ENCODE data around the gene ESPL1. TPM values are rescaled to one million over a fixed set of nuclear protein-coding genes. Genes with fewer than 3 reads are reported as not detected.

ESPL1 gene
- total RNA-seq, 1 experiment from 2014 or later, result 31.1 TPM

DNA sequence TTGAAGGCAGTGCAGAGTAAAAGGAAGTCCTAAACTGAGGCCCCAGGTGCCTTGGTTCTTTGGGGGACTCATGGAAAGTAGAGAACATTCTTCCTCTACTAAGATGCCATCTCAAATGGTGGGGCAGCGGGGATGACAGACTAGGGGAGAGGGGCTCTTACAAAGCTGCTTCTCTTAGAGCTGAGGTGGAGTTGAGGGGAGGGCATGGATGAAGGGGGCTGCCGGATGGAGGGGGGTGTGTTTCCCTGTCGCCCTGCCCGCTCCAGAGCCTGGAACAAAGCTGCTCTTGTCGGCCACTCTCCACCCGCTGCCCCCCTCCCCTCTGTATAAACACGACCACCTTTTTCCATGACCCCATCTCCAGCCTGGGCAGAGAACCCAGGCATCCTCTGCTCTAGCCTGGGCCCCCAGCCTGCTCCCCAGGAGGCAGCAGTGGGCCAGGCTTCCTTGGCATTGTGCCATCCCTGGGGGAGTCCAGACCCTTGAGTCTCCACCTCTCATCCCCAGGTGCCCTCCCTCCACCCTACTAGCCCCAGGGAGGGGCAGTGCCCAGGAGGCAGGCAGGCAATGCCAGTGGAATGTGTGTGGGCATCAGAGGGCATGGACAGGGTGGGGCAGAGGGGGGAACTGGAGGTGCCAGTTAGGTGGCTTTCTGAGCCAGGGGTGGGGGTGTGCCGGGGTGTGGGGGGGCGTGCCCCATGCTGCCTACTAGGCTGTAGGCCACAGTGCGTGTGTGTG is 37.8 kb upstream of the ESPL1 start:
- DNase-seq, result peak; percentile 84
- peak overlapping the region; percentile 74 for H3K4me3 Mint-ChIP-seq (ENCODE audit: low read depth, unreplicated experiment)
- peaks cover 46% of the 10 kb centered on the region for H3K36me3 Mint-ChIP-seq (ENCODE audit: insufficient read depth, unreplicated experiment)
- no TSS peak for BruUV-seq (replicated peaks)
- TF ChIP-seq, protein P1, sequence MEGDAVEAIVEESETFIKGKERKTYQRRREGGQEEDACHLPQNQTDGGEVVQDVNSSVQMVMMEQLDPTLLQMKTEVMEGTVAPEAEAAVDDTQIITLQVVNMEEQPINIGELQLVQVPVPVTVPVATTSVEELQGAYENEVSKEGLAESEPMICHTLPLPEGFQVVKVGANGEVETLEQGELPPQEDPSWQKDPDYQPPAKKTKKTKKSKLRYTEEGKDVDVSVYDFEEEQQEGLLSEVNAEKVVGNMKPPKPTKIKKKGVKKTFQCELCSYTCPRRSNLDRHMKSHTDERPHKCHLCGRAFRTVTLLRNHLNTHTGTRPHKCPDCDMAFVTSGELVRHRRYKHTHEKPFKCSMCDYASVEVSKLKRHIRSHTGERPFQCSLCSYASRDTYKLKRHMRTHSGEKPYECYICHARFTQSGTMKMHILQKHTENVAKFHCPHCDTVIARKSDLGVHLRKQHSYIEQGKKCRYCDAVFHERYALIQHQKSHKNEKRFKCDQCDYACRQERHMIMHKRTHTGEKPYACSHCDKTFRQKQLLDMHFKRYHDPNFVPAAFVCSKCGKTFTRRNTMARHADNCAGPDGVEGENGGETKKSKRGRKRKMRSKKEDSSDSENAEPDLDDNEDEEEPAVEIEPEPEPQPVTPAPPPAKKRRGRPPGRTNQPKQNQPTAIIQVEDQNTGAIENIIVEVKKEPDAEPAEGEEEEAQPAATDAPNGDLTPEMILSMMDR (IDR thresholded peaks at IDR 0.05; ENCODE audit: unreplicated experiment), result no peak
- H3K27ac Mint-ChIP-seq (ENCODE audit: unreplicated experiment), result peak overlapping the region; percentile 78
- peaks cover 54% of the 10 kb centered on the region for H3K4me1 Mint-ChIP-seq (ENCODE audit: low read depth, unreplicated experiment)
- no peaks in the 10 kb centered on the region for H3K9me3 Mint-ChIP-seq (ENCODE audit: low read depth, unreplicated experiment)
- no peaks in the 10 kb centered on the region for H3K27me3 Mint-ChIP-seq (ENCODE audit: unreplicated experiment)
- CTCF ChIA-PET, result interaction anchor here (0.5 kb wide), 1 partner anchor 363 kb away, joined by 5 read pairs; no protein-coding TSS in a partner anchor
- intact Hi-C loops (cut with micrococcal nuclease; ENCODE audit: unreplicated experiment), result no loop called here

DNA sequence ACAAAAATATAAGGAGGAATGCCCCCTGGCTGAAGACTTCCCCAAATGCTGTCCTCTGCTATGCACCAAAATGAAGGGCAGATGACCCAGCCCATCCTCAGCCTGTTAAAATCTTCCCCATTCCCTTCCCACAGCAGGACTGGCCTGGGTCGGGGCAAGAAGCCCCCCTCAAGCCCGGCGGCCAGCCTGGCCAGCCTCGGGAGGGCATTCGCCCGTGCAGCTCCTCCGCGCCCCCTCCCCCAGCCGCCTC is 36.5 kb upstream of the ESPL1 start:
- TF ChIP-seq, protein P1 (IDR thresholded peaks at IDR 0.05; ENCODE audit: unreplicated experiment), result no peak
- BruUV-seq (replicated peaks), result TSS peak; percentile 62
- H3K27me3 Mint-ChIP-seq (ENCODE audit: unreplicated experiment), result no peaks in the 10 kb centered on the region
- CTCF ChIA-PET, result no interaction called here
- H3K27ac Mint-ChIP-seq (ENCODE audit: unreplicated experiment), result no peak overlapping the region
- intact Hi-C loops (cut with micrococcal nuclease; ENCODE audit: unreplicated experiment), result no loop called here
- no peak for DNase-seq
- H3K36me3 Mint-ChIP-seq (ENCODE audit: insufficient read depth, unreplicated experiment), result peaks cover 46% of the 10 kb centered on the region
- H3K4me1 Mint-ChIP-seq (ENCODE audit: low read depth, unreplicated experiment), result peaks cover 47% of the 10 kb centered on the region
- peak overlapping the region; percentile 74 for H3K4me3 Mint-ChIP-seq (ENCODE audit: low read depth, unreplicated experiment)
- no peaks in the 10 kb centered on the region for H3K9me3 Mint-ChIP-seq (ENCODE audit: low read depth, unreplicated experiment)

GRCh38 chr12:53231921-53232645 is 36.0 kb upstream of the ESPL1 start, which contains the start of gene RARG:
TSS of gene RARG (minus strand) at chr12:53232209. CDS start at chr12:53227545, 4,664 bp downstream.
- no peaks in the 10 kb centered on the region for H3K27me3 Mint-ChIP-seq (ENCODE audit: unreplicated experiment)
- H3K4me1 Mint-ChIP-seq (ENCODE audit: low read depth, unreplicated experiment), result peaks cover 42% of the 10 kb centered on the region
- H3K9me3 Mint-ChIP-seq (ENCODE audit: low read depth, unreplicated experiment), result no peaks in the 10 kb centered on the region
- H3K36me3 Mint-ChIP-seq (ENCODE audit: insufficient read depth, unreplicated experiment), result peaks cover 46% of the 10 kb centered on the region
- intact Hi-C loops (cut with micrococcal nuclease; ENCODE audit: unreplicated experiment), result no loop called here
- H3K27ac Mint-ChIP-seq (ENCODE audit: unreplicated experiment), result no peak within 1 kb of the TSS
- CTCF ChIA-PET, result interaction anchor here (1.0 kb wide), 1 partner anchor 19 kb away, joined by 3 read pairs; a partner anchor contains a TSS
- DNase-seq, result peak; percentile 78
- peak within 1 kb of the TSS; percentile 74 for H3K4me3 Mint-ChIP-seq (ENCODE audit: low read depth, unreplicated experiment)
- no TSS peak for BruUV-seq (replicated peaks)
- TF ChIP-seq, protein P1 (IDR thresholded peaks at IDR 0.05; ENCODE audit: unreplicated experiment), result no peak

- peak; percentile 54 for DNase-seq
- TF ChIP-seq, protein P1 (IDR thresholded peaks at IDR 0.05; ENCODE audit: unreplicated experiment), result no peak
Observed at GRCh38 chr12:53232646-53233461, 35.2 kb upstream of the ESPL1 start.

More at GRCh38 chr12:53232646-53233461, 35.2 kb upstream of the ESPL1 start:
- Mint-ChIP-seq H3K4me3 (ENCODE audit: low read depth, unreplicated experiment) (peak overlapping the region; percentile 74), H3K27me3 (ENCODE audit: unreplicated experiment) (no peaks in the 10 kb centered on the region), H3K27ac (ENCODE audit: unreplicated experiment) (no peak overlapping the region), H3K36me3 (ENCODE audit: insufficient read depth, unreplicated experiment) (peaks cover 46% of the 10 kb centered on the region), H3K4me1 (ENCODE audit: low read depth, unreplicated experiment) (peaks cover 38% of the 10 kb centered on the region), H3K9me3 (ENCODE audit: low read depth, unreplicated experiment) (no peaks in the 10 kb centered on the region)
- CTCF ChIA-PET, result interaction anchor here (1.0 to 1.1 kb wide), 2 partner anchors 19 to 26 kb away, joined by 3 read pairs; partner anchors contain the start of gene ITGB7
- BruUV-seq (replicated peaks), result no TSS peak
- intact Hi-C loops (cut with micrococcal nuclease; ENCODE audit: unreplicated experiment), result no loop called here
